ENCODE data around the gene BACE1. TPM values are rescaled to one million over a fixed set of nuclear protein-coding genes. Genes with fewer than 3 reads are reported as not detected.

Gene BACE1
- 16.8 TPM for polyA plus RNA-seq (2012; ENCODE audit: insufficient read depth, insufficient read length, low read depth)

DNA sequence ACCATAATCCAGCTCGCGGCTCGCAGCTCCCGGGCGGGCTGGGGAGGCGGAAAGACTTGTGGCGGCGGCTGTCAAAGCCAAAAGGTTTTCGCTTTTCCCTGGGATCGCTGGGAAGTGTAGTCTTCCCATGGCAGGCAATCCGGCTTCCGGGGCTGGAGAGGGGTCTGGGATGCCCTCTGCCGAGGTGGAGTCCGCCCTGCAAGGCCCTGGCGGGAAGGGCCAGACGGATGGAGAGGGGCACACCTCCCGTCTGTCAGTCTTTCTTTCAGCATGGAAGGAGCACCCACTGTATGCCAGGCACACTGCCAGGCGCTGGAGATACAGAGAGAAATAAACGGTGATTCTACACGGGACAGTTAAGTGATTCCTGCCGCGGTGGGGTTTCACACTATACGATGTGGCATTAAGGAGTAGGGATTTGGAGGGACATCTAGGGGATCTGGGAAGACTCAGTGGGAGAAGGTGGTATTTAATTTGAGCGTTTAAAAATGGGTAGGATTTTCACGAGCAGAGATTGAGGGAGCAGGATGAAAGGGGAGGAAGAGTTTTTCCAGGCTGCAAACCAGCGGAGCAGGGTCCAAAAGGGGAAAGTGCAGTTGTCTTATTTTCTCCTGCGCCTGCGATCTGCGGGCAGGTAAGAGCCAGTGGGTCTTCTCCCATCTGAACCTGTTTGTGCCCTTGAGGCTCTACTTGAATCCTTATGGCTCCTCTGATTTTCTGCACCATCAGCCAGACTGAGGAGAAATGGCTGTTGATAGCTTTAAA, at the start of gene BACE1:
Gene BACE1 (minus strand): TSS at position 60 of the 765 bp plus-strand sequence. CDS start 461 bp downstream, outside the sequence.
- H3K9me3 ChIP-seq, result no peaks in the 10 kb centered on the region
- TF ChIP-seq, protein P1, sequence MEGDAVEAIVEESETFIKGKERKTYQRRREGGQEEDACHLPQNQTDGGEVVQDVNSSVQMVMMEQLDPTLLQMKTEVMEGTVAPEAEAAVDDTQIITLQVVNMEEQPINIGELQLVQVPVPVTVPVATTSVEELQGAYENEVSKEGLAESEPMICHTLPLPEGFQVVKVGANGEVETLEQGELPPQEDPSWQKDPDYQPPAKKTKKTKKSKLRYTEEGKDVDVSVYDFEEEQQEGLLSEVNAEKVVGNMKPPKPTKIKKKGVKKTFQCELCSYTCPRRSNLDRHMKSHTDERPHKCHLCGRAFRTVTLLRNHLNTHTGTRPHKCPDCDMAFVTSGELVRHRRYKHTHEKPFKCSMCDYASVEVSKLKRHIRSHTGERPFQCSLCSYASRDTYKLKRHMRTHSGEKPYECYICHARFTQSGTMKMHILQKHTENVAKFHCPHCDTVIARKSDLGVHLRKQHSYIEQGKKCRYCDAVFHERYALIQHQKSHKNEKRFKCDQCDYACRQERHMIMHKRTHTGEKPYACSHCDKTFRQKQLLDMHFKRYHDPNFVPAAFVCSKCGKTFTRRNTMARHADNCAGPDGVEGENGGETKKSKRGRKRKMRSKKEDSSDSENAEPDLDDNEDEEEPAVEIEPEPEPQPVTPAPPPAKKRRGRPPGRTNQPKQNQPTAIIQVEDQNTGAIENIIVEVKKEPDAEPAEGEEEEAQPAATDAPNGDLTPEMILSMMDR (IDR thresholded peaks at IDR 0.05; ENCODE audit: low read depth, low read length), result peak; percentile 59
- no peaks in the 10 kb centered on the region for H3K36me3 ChIP-seq
- no peaks in the 10 kb centered on the region for H3K4me1 ChIP-seq
- H3K27me3 ChIP-seq, result no peaks in the 10 kb centered on the region
- H3K4me3 ChIP-seq (ENCODE audit: low read depth, low read length), result peak within 1 kb of the TSS; percentile 95
- DNase-seq, result peak; percentile 92

GRCh38 chr11:117361432-117361831, 45.4 kb upstream of the BACE1 start:
- no peak overlapping the region for H3K4me3 ChIP-seq (ENCODE audit: low read depth, low read length)
- H3K27me3 ChIP-seq, result no peaks in the 10 kb centered on the region
- H3K4me1 ChIP-seq, result no peaks in the 10 kb centered on the region
- H3K36me3 ChIP-seq, result peaks cover 42% of the 10 kb centered on the region
- H3K9me3 ChIP-seq, result no peaks in the 10 kb centered on the region
- TF ChIP-seq, protein P1 (IDR thresholded peaks at IDR 0.05; ENCODE audit: low read depth, low read length), result no peak
- DNase-seq, result no peak

DNA sequence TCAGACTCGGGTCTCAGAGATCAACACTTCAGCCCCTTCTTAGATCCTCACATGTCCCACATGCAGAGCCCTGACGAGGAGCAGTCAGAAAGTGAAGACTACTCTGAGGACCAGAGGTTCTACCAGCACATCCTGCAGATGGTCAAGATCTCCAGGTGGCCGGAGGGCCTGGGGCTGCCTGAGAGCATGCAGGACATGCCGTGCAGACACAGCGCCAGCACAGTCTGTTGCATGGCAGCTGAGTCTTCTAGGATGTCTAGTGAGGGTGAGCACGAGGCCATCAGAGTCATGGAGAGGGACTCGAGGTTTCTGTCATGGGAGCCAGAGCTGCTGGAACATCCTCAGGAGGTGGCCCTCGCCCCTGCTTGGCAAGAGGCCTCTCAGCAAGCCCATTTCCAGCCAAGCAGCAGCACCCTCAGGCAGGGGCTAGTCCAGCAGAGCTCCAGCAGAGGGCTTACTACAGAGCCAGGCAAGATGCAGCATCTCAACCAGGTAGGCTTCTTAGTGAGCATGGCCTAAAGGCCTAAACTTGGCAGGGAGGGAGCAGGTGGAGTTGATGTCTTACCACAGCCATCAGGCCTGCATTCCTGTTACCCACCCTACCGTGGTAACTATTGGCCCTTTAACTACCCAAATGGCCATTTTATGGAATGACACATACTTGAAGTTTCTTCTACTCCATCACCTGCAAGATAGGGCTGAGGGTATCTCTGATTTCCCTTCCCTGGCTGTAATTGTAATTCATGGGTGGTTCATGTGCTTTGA, 40.3 kb upstream of the BACE1 start:
- no peak overlapping the region for H3K4me3 ChIP-seq (ENCODE audit: low read depth, low read length)
- no peaks in the 10 kb centered on the region for H3K27me3 ChIP-seq
- no peaks in the 10 kb centered on the region for H3K4me1 ChIP-seq
- TF ChIP-seq, protein P1 (IDR thresholded peaks at IDR 0.05; ENCODE audit: low read depth, low read length), result no peak
- peaks cover 33% of the 10 kb centered on the region for H3K36me3 ChIP-seq
- no peaks in the 10 kb centered on the region for H3K9me3 ChIP-seq
- no peak for DNase-seq

DNA sequence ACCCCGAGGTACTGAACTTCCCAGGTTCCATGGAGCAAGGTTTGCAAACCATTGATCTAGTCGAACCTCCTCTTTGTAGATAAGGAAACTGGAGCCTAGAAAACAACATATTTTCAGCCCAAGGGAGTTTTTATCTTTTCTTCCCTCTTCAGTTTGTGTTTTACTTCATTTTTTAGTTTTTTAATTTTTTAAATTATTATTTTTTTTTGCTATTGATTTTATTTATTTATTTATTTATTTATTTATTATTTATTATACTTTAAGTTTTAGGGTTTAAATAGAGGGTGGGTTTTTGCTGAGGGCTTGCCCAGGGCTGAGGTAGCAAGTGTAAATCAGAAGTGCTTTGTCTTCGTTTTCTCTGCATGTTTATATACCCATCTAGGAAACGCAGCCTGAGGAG, 38.5 kb upstream of the BACE1 start:
- Histone ChIP-seq H3K27me3 (no peaks in the 10 kb centered on the region), H3K36me3 (peaks cover 32% of the 10 kb centered on the region), H3K4me3 (ENCODE audit: low read depth, low read length) (no peak overlapping the region), H3K4me1 (no peaks in the 10 kb centered on the region), H3K9me3 (no peaks in the 10 kb centered on the region)
- DNase-seq, result no peak
- TF ChIP-seq, protein P1 (IDR thresholded peaks at IDR 0.05; ENCODE audit: low read depth, low read length), result no peak

DNA sequence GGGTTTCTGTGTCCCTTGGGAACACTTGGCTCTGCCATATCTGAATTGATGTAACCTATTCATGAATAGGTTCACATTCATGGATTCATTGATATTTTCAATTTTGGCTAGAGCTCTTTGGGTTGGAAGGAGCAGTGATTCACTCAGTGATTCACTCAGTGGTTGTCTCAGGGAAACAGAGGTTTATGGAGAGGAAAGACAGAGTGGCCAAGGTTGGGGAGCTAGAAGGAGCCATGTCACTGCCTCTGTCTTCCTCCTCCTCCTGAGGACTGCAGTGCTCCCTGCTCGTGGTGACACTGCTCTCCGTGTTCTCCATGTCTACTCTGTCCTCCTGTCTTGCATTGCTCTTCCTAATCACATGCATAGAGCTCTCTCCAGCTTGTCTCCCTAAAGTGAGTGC, 29.0 kb upstream of the BACE1 start:
- Histone ChIP-seq H3K9me3 (no peaks in the 10 kb centered on the region), H3K36me3 (peaks cover 26% of the 10 kb centered on the region), H3K4me3 (ENCODE audit: low read depth, low read length) (no peak overlapping the region), H3K4me1 (peaks cover 5% of the 10 kb centered on the region; the same call in 1 of the 2 replicates), H3K27me3 (no peaks in the 10 kb centered on the region)
- no peak for DNase-seq
- TF ChIP-seq, protein P1 (IDR thresholded peaks at IDR 0.05; ENCODE audit: low read depth, low read length), result no peak

All from BE2C (cell line).